ENCODE measurements around the gene PTPRD. TPM values are rescaled to one million over a fixed set of nuclear protein-coding genes. Genes with fewer than 3 reads are reported as not detected.

Gene PTPRD
- total and polyA plus RNA-seq, 2 donors (not counting 1 experiment from before 2014, with no cell fraction given) = not detected

- POLR2A ChIA-PET = no interaction called here
- H3K4me1 ChIP-seq (ENCODE audit: control insufficient read depth in 2 of 2, insufficient read depth in 2 of 2, low read length in 2 of 2) = no peaks in the 10 kb centered on the region
- H2AFZ ChIP-seq (ENCODE audit: insufficient read depth, low read depth, low read length, poor library complexity, severe bottlenecking) = no peak overlapping the region
- no peak overlapping the region for H3K9ac ChIP-seq (ENCODE audit: low read length)
- TF ChIP-seq CTCF (IDR thresholded peaks at IDR 0.05) (no peak), EZH2 (IDR thresholded peaks at IDR 0.05; ENCODE audit: borderline replicate concordance, insufficient read depth, low read depth, low read length, poor library complexity, severe bottlenecking) (no peak)
- no peak overlapping the region for H3K4me3 ChIP-seq (ENCODE audit: control extremely low read depth in 1 of 5, extremely low read depth in 1 of 5, insufficient read depth in 1 of 5, low read depth in 2 of 5, low read length in 4 of 5)
- Mint-ChIP-seq H3K4me3 (no peak overlapping the region), H3K27me3 (no peaks in the 10 kb centered on the region), H3K27ac (no peak overlapping the region), H3K4me1 (no peaks in the 10 kb centered on the region), H3K9me3 (ENCODE audit: insufficient read depth) (no peaks in the 10 kb centered on the region)
- CTCF ChIA-PET = no interaction called here
- H3K9me3 ChIP-seq (ENCODE audit: control extremely low read depth in 1 of 3, control insufficient read depth in 2 of 3, insufficient read depth in 1 of 3, low read length in 2 of 3) = no peaks in the 10 kb centered on the region
- DNase-seq = no peak
- H3K27ac ChIP-seq (ENCODE audit: low read length in 2 of 2) = no peak overlapping the region
- H3K36me3 ChIP-seq (replicated peaks in 1 of 2; ENCODE audit: control extremely low read depth in 1 of 2, control insufficient read depth in 1 of 2, extremely low read depth in 1 of 2, insufficient read depth in 2 of 2, low read length in 1 of 2) = no peaks in the 10 kb centered on the region
- WGBS (ENCODE audit: insufficient coverage) = 67% methylated on average over 3 of the region's 3 CpGs
- ATAC-seq (ENCODE audit: low read depth) = no peak
- no peaks in the 10 kb centered on the region for H4K20me1 ChIP-seq (ENCODE audit: control insufficient read depth, insufficient read depth, low read length, poor library complexity, severe bottlenecking)
- H3K4me2 ChIP-seq (replicated peaks; ENCODE audit: low read depth, low read length, poor library complexity, severe bottlenecking) = no peak overlapping the region
- intact Hi-C loops (cut with micrococcal nuclease) = no loop called here
- H3K79me2 ChIP-seq (ENCODE audit: control insufficient read depth, insufficient read depth, low read length) = no peaks in the 10 kb centered on the region
- no peaks in the 10 kb centered on the region for H3K27me3 ChIP-seq (replicated peaks in 1 of 4; ENCODE audit: control extremely low read depth in 1 of 4, control insufficient read depth in 3 of 4, insufficient read depth in 4 of 4, low read length in 3 of 4)
These were observed 1479.3 kb downstream of the PTPRD start for GRCh38 chr9:9133526-9133925.

GRCh38 chr9:9124616-9125015 lies 1488.2 kb downstream of the PTPRD start:
- Histone ChIP-seq H3K27me3 (replicated peaks in 1 of 4; ENCODE audit: control extremely low read depth in 1 of 4, control insufficient read depth in 3 of 4, insufficient read depth in 4 of 4, low read length in 3 of 4) (no peaks in the 10 kb centered on the region), H3K79me2 (ENCODE audit: control insufficient read depth, insufficient read depth, low read length) (no peaks in the 10 kb centered on the region), H3K36me3 (replicated peaks in 1 of 2; ENCODE audit: control extremely low read depth in 1 of 2, control insufficient read depth in 1 of 2, extremely low read depth in 1 of 2, insufficient read depth in 2 of 2, low read length in 1 of 2) (no peaks in the 10 kb centered on the region), H3K4me2 (replicated peaks; ENCODE audit: low read depth, low read length, poor library complexity, severe bottlenecking) (no peak overlapping the region), H3K27ac (ENCODE audit: low read length in 2 of 2) (no peak overlapping the region), H3K9me3 (ENCODE audit: control extremely low read depth in 1 of 3, control insufficient read depth in 2 of 3, insufficient read depth in 1 of 3, low read length in 2 of 3) (no peaks in the 10 kb centered on the region), H4K20me1 (ENCODE audit: control insufficient read depth, insufficient read depth, low read length, poor library complexity, severe bottlenecking) (no peaks in the 10 kb centered on the region), H2AFZ (ENCODE audit: insufficient read depth, low read depth, low read length, poor library complexity, severe bottlenecking) (no peak overlapping the region), H3K4me3 (ENCODE audit: control extremely low read depth in 1 of 5, extremely low read depth in 1 of 5, insufficient read depth in 1 of 5, low read depth in 2 of 5, low read length in 4 of 5) (no peak overlapping the region), H3K4me1 (ENCODE audit: control insufficient read depth in 2 of 2, insufficient read depth in 2 of 2, low read length in 2 of 2) (no peaks in the 10 kb centered on the region), H3K9ac (ENCODE audit: low read length) (no peak overlapping the region)
- Mint-ChIP-seq H3K9me3 (ENCODE audit: insufficient read depth) (no peaks in the 10 kb centered on the region), H3K27ac (no peak overlapping the region), H3K4me3 (no peak overlapping the region), H3K27me3 (no peaks in the 10 kb centered on the region), H3K4me1 (no peaks in the 10 kb centered on the region)
- TF ChIP-seq EZH2 (IDR thresholded peaks at IDR 0.05; ENCODE audit: borderline replicate concordance, insufficient read depth, low read depth, low read length, poor library complexity, severe bottlenecking) (no peak), CTCF (IDR thresholded peaks at IDR 0.05) (no peak)
- ATAC-seq (ENCODE audit: low read depth) = no peak
- ChIA-PET POLR2A (no interaction called here), CTCF (no interaction called here)
- intact Hi-C loops (cut with micrococcal nuclease) = no loop called here
- WGBS (ENCODE audit: insufficient coverage) = 0% methylated on average over 1 of the region's 2 CpGs
- no peak for DNase-seq

Measured in B cell (primary cell).